VCaP (cell line): ENCODE results near the gene PIMREG.

ENCODE experiments used
- H3K27ac ChIP-seq: fragments of 450-650 bp; 2 replicates; pipeline ENCODE4 v1.5.1; 2017
- TF ChIP-seq, protein P1 (sequence below): fragments of 450-650 bp; conservative IDR thresholded peaks from 2 replicates; pipeline ENCODE4 v1.5.1; 2017; ENCODE audit warnings: mild to moderate bottlenecking, moderate library complexity

Gene PIMREG, protein sequence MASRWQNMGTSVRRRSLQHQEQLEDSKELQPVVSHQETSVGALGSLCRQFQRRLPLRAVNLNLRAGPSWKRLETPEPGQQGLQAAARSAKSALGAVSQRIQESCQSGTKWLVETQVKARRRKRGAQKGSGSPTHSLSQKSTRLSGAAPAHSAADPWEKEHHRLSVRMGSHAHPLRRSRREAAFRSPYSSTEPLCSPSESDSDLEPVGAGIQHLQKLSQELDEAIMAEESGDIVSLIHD

DNA sequence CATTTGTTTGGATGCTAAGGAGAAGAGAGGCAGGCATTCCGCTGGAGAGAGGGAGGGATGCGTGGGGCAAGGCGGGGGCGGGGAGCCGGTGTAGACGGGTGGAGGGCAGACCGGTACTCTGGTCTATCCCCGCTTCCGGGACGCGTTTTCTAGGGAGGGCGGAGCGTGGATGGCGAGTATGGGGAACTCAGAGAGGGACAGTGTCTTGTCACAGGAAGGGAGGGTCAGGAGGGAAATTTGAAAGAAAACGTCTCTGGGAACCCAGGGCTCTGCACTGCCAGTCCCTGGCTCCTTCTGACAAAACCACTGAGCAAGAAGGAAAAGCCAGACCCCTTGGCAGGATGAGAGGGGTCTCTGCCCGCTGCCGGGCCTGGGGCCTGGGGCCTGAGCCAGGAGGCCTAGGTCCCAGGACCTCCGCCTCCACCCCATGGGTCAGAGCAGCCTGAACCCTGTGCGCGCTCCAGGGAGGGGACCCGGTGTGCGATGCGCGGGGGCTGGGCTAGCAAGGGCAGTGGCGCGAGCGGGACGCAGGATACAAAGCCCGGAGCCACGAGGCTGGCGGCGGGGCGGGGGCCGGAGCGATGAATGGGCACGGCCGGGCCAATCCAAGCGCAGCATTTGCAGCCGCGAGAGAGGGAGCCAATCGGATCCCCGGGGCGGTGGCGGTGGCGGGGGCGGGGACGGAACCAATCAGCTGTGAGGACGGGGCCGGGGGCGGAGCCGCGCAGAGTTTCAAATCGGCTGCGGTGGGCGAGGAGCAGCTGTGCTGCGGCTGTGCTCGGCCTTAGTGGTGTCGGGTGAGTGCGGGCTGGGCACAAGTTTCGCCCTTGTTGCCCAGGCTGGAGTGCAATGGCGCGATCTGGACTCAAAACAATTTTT lies at the start of gene PIMREG:
TSS of gene PIMREG (plus strand) at position 764 of the 879 bp plus-strand sequence. CDS start 656 bp downstream, outside the sequence.
- H3K27ac ChIP-seq: peak within 1 kb of the TSS; percentile 70
- TF ChIP-seq, protein P1, sequence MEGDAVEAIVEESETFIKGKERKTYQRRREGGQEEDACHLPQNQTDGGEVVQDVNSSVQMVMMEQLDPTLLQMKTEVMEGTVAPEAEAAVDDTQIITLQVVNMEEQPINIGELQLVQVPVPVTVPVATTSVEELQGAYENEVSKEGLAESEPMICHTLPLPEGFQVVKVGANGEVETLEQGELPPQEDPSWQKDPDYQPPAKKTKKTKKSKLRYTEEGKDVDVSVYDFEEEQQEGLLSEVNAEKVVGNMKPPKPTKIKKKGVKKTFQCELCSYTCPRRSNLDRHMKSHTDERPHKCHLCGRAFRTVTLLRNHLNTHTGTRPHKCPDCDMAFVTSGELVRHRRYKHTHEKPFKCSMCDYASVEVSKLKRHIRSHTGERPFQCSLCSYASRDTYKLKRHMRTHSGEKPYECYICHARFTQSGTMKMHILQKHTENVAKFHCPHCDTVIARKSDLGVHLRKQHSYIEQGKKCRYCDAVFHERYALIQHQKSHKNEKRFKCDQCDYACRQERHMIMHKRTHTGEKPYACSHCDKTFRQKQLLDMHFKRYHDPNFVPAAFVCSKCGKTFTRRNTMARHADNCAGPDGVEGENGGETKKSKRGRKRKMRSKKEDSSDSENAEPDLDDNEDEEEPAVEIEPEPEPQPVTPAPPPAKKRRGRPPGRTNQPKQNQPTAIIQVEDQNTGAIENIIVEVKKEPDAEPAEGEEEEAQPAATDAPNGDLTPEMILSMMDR: no peak

DNA sequence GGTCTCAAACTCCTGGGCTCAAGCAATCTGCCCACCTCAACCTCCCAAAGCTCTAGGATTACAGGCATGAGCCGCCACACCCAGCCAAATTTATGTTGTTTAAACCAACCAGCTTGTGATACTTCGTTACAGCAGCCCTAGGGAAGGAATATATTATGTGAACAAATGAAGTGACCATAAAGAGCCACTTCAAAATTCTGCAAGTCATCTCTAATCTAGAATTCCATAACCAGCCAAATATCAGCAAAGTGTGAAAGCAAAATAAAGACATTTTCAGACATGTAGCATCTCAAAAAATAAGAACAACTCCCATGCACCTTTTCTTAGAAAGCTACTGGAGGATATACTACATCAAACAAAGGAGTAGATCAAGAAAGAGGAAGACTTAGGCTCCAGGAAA lies 45.3 kb upstream of the PIMREG start:
- TF ChIP-seq, protein P1: no peak

DNA sequence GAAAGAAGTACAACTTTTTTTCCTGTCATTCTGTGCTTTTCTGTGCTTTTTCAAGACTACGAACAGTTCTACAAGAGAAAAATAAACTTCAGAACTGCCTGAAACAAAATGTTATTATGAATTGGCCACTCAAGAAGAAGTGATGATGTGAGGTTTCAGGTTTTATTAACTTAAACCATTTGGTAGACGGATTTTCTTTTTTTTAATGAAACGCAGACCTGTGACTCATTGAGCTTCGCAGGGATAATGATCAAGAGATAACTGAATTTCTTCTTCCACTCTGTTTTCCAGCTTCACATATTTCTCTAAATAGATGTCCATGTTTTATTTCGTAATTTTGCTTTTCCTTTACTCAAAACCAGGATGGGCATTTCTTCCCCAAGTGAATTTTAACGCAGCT lies 42.0 kb upstream of the PIMREG start:
- no peak overlapping the region for H3K27ac ChIP-seq
- TF ChIP-seq, protein P1: no peak

More for the DNA sequence above, 45.3 kb upstream of the PIMREG start:
- no peak overlapping the region for H3K27ac ChIP-seq

DNA sequence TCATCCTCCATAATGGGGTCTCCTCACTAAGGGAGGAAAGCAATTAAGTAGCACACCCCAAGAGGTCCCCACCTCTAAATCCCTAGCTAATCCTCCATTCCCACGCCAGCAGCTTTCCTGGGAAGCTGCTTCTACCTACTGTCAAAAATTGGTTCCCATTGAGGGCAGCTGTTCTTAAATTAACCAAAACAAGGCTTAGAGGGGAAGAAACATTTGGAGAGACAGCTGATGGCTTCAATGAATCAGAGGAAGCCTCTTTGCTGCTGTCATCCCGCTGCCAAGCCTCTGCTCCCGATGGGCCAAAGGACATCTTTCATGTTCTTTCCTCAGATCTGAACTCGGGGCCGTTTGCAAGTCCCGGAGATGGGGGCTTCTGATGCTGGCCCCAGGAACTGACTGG lies 36.0 kb upstream of the PIMREG start:
- no peak overlapping the region for H3K27ac ChIP-seq
- TF ChIP-seq, protein P1: no peak

DNA sequence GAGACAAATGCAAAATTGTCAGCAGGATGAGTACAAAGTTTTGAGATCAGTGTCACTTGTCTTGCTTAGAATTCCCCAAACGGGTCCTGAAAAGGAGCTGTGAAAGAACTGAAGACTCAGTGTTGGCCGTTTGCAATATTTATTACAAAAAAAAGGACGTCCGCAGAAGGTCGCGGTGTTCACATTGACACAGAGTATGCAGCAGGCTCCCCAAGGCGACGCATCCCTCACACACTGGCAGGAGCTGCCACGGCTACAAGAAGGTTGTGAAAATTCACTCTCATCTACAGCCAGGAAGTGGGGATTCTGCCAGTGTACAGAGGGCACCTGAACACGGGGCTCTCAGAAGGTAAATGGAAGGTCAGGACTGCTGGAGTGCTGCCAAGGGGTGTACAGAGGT lies 35.5 kb upstream of the PIMREG start:
- TF ChIP-seq, protein P1: no peak

DNA sequence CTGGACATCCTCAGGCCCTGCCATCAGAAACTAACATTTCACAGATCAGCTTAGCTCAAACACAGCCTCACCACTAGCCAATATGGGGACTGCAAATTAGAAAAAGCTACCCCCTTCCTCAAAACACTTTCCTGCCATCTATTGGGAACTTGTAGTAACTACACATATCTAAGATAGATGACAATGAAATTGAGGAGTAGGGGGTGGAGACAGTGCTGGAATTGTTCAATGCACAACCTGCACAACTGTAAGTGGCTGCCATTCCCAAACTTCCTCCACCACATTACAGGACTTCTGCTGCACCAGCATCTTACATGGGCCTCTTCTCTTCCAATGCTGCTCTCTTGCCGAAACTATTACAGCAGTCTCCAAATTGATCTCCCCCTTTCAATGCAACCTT lies 31.2 kb upstream of the PIMREG start:
- TF ChIP-seq, protein P1: peak; percentile 70
- no peak overlapping the region for H3K27ac ChIP-seq

More for the DNA sequence above, 35.5 kb upstream of the PIMREG start:
- H3K27ac ChIP-seq: no peak overlapping the region

DNA sequence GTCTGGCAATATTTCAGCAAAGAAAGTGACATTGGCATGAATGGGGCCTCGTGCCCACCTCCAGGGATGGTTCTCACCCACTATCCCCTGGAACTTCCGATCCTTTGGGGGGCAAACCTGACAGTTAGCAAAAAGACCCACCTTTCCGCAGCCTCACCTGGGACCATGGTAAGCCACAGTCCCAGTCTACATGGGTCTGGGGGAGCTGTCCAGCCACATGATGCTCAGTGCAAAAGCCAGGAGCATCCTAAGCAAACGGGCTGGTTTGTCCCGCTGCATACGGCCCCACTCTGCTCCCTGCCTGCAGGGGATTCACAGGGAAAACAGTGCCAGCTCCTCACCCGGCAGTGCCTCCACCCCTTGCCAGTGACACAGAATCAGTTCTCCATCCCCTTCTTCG lies 28.6 kb upstream of the PIMREG start:
- TF ChIP-seq, protein P1: no peak
- H3K27ac ChIP-seq: no peak overlapping the region
